Daoy (cell line): ENCODE results near the gene TRIO. TPM values are rescaled to one million over a fixed set of nuclear protein-coding genes. Genes with fewer than 3 reads are reported as not detected.

Source experiments
- DNase-seq: peaks from one replicate; pipeline ENCODE4 v3.0.0-alpha.2; 2015; ENCODE audit warnings: low read depth
- total RNA-seq: library from RNA; depleted of rRNA; stranded (reverse); fragments of >200 nt; shearing (Covaris generic); gene quantifications from 2 replicates; pipeline ENCODE4 v1.2.3, GENCODE V29; 2014

TRIO gene
- total RNA-seq, 1 experiment from 2014 or later = 112 TPM

GRCh38 chr5:14476786-14477435 is 333.8 kb downstream of the TRIO start:
- DNase-seq = no peak

DNA sequence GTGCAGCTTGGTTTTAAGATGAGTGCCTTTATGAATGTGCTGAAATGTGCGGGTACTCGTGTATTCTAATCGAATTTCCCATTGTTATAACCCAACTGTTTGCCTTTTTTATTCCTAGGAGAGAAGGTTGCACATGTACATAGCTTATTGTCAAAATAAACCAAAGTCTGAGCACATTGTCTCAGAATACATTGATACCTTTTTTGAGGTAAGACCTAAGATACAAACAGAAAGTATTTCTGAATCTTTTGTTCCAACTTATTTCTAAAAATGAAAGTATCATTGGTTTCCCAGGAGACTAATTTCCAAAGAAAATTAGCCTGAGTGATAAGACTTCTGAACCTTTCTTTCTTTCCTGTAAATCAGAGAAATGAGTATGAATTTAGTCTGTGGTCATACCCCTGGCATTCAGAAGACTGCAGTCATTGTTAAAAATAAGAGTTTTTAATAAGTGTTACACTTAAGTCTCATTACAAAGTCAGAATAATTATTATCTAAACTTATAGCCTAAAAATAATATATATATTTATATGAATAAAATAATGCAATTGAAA is 336.1 kb downstream of the TRIO start:
- DNase-seq = no peak

DNA sequence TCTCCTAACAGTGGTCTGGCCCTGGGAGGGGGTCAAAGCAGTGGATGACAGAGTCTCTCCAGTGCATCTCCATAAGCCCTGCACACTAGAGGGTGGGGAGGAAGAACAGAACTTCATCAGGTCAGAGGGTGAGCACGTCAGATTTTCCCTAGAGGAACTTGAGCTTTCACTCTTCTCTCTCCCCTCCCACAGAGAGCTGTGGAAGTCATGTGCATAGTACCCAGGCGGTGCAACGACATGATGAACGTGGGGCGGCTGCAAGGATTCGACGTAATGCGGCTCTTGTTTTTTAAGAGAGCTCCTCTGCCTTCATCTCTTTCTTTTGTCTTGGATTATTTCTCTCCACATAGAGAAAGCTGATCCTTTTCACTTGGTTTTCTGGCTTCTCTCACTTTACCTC is 338.2 kb downstream of the TRIO start:
- no peak for DNase-seq

- no peak for DNase-seq
Measured at GRCh38 chr5:14482085-14482484, 338.9 kb downstream of the TRIO start.

- DNase-seq = no peak
Measured at GRCh38 chr5:14483504-14484157, 340.5 kb downstream of the TRIO start.

- DNase-seq = no peak
Measured at GRCh38 chr5:14486486-14486885, 343.3 kb downstream of the TRIO start.

DNA sequence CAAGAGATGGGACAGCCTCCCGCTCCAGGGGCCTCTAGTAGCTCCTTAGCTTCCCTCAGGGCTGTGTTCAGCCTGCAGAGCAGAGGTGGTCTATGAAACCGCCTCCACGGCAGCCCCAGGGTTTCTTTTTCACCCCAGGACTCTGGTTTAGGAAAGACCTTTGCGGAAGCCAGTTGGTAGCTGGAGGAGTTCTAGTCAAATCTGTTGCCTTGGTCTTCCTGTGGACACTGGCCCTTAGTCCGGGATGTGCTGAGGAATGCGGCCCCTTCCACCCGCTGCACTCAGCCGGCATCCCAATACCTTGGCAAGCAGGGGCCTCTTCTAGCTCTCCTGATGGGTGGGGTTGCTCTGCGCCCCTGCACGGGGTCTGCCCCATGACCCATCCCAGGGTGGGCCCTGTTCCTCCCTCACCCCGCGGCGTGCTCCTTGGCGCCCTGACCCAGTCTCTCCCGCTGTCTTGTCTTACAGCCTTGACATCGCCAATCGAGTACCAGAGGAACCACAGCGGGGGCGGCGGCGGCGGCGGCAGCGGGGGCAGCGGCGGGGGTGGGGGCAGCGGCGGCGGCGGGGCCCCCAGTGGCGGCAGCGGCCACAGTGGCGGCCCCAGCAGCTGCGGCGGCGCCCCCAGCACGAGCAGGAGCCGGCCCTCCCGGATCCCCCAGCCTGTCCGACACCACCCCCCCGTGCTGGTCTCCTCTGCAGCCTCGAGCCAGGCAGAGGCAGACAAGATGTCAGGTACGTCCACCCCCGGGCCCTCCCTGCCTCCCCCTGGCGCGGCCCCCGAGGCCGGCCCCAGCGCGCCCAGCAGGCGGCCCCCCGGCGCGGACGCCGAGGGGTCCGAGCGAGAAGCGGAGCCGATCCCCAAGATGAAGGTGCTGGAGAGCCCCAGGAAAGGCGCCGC is 344.1 kb downstream of the TRIO start:
- no peak for DNase-seq

DNA sequence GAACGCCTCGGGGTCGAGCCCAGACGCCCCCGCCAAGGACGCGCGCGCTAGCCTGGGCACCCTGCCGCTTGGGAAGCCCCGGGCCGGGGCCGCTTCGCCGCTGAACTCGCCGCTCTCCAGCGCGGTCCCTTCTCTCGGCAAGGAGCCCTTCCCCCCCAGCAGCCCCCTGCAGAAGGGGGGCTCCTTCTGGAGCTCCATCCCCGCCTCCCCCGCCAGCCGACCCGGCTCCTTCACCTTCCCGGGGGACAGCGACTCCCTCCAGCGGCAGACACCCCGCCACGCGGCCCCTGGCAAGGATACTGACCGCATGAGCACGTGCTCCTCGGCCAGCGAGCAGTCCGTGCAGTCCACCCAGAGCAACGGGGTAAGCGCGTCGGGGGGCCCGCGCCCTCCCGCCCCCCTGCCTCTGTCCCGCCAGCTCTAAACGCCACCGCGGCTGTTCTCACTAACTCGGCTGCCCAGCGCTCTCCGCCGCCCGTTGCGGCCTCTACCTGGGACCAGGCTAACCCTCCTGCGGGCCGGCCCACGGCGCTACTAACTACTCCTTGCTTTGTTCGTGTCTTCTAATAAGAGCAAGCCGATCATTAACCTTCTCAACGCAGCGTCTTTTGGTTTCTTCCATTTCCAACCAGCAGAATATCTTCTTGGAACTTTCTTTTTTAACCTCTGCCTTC is 344.9 kb downstream of the TRIO start:
- no peak for DNase-seq

- no peak for DNase-seq
Measured at GRCh38 chr5:14488709-14489108, 345.6 kb downstream of the TRIO start.

- DNase-seq = no peak
Measured at GRCh38 chr5:14489643-14490042, 346.5 kb downstream of the TRIO start.

DNA sequence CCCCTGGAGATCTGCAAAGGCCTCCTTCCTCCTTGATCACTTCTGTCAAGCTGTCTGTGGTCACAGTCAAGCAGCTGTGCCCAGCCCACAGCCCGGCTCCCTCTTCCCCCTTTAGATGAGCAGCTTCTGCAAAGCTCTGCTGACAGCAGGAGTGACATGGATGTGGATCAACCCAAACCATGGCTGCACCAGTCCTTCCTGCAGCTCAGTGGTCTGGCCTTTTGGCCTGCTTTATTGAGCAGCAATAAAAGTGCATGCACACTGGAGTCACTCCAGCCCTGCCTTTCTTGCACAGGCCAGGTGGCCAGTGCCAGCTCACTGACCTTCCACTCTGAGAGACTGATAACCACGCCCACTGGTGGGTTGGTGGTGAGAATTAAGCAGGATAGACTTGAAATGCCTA is 347.2 kb downstream of the TRIO start:
- no peak for DNase-seq

DNA sequence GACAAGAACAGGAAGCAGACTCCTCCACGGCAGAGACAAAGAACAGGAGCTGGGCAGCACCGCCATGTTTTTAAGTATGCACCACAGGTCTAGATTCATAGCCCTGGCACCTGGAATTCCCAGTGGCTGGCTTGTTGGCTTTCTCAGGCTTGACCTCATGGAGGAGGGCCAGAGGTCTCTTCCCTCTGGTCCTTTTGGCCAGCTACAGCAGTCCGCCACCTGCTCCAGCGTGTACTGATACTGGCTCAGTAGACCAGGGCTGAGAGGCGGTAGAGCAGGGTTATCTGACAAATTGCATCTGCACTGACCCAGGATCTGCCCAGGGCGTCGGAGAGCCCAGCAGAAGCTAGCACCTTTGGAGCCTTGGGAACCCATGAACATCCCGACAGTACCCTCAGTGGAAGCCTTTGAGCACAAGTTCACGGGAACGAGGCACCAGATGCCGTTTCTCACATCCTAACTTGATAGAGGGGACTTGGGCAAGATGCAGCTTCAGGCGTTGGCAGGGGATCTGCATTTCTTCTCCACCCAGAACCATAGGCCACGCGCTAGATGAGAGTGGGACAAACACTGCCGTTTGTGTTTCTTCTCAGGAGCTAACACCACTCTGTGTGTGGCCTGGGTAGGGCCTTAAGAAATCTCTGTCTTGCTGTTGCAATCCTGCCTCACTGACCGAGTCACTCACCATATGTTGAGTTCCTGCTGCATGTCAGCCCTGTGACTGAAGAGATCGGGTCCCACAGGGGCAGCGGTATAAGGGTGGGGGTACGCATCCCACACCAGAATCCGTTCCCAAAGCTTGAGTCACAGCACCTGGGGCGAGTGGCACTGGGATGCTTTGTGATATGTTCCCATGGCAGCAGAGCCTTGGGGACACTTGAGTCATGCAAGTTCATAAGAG is 348.1 kb downstream of the TRIO start:
- no peak for DNase-seq

DNA sequence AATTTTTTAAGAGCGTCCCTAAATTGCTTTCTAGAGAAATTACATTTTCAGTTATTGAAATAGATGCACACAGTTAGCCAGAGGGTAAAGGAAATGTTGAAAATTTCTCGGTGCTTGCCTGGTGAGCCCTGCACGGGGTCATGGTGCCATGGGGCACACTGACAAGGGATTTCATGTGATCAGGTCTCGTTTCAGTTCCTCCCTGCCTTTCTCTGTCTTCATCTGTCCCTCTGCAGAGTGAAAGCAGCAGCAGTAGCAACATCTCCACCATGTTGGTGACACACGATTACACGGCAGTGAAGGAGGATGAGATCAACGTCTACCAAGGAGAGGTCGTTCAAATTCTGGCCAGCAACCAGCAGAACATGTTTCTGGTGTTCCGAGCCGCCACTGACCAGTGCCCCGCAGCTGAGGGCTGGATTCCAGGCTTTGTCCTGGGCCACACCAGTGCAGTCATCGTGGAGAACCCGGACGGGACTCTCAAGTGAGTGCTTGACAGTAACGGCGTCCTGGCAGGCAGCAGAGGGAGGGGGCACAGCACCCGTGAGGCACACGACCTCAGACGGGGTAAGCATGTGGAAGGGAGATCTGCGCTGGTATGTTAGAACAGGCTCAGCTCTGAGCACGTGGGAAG is 349.3 kb downstream of the TRIO start:
- DNase-seq = no peak

GRCh38 chr5:14495301-14495700 is 352.2 kb downstream of the TRIO start:
- DNase-seq = no peak

- DNase-seq = no peak
Measured at GRCh38 chr5:14497311-14497710, 354.2 kb downstream of the TRIO start.

DNA sequence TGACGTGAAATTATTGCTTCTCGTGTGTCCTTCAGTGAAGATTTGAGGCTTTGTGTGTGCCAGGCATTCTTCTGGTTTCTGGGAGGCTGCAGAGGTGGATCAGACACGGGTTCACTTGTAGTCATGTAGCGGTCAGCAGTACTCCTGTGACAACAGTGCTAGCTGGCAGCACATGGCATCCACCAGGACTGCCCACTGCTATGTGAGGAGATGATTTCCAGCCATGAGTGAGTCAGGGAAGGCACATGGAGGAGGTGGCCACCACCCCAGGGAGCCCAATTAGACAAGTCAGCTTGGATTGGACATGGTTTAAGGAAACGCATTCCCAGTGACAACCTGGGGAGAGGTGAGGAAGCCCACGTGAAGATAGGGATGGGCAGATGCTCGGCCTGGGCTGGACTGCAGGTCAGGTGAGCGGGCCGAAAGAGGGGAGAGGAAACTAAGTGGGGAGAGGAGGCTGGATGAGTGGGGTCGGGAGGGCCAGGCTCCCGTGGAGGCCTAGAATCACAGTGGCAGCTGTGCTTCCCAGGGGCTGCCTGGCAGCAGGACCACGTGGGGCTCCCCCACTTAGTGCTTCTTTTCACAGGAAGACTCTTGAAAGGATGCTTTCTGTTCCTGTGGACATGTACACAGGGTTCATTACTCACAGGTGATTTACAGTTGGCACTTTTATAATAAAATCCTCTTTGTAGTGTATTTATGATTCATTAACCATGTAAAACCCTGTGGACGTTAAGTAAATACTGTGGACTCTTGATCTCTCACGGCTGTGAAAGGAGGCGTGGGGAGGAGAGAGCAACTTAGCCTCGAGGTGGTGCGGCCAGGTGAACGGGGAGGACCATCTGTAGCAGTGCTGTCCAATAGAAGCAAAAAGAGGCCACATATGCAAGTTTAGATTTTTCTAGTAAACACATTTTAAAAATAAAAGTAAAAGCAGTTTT is 358.5 kb downstream of the TRIO start:
- DNase-seq = no peak

DNA sequence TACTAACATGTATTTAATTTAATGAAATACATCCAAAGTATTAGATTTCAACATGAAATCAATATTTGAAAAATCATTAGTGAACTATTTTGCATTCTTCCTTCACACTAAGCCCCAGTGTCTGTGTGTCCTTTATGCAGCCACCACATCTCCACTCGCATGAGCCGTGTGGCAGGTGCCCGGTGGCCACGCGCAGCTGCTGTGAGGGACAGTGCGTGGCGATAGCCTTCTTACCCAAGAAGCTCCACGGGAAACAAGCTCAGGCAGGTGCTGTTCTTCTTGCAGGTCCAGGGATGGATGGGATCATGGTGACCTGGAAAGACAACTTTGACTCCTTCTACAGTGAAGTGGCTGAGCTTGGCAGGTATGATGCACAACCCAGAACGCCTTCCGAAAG is 359.1 kb downstream of the TRIO start:
- no peak for DNase-seq

DNA sequence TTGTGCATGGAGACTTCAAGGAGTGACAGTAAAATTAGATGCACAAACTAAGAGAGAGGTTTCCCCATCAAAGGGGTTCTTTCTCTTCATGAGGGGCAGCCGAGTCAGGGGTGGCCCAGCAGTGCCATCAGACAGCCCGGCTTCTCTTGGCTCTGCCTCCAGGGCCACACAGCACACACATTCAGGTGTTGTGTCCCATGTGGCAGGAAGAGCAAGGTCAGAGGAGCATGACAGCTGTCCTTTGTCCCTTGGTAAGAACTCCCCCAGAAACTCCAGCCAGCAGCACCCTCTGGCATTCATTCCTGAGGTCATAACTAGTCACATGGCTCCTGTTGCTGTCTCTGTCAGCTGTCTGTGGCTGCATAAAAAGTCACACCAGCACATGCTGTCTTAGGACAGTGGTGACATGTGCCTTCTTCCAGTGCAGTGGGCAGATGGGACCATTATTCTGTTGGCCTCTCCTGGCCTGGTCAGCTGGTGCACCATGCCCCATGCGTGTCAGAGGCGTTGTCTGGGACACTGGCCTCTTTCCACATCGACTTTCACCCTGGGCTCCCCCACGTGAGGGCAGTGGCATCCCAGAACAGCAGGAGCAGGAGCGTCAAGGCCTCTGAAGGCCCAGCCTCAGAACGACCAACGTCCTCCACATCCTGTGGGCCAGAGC is 360.0 kb downstream of the TRIO start:
- no peak for DNase-seq
